Loucy (cell line): ENCODE data around the gene RUNX1.

ENCODE experiments used
- CTCF ChIP-seq: fragments of 200-600 bp; sonication (generic); conservative IDR thresholded peaks from 2 replicates; pipeline ENCODE4 v1.5.1; 2014; ENCODE audit warnings: mild to moderate bottlenecking, antibody characterized with exemption, low read length
- EZH2phosphoT487 ChIP-seq: fragments of 200-600 bp; IDR thresholded peaks from 2 replicates; pipeline ENCODE4 v1.6.1; 2018; ENCODE audit warnings: antibody characterized with exemption, mild to moderate bottlenecking, moderate library complexity, borderline replicate concordance

- TF ChIP-seq CTCF (no peak), EZH2phosphoT487 (no peak)
These were observed 49.6 kb downstream of the RUNX1 start for GRCh38 chr21:34999397-34999941.
